ENCODE measurements around the gene UBAP1. TPM values are rescaled to one million over a fixed set of nuclear protein-coding genes. Genes with fewer than 3 reads are reported as not detected.

Gene UBAP1
- total RNA-seq, 1 donor: 40.9 TPM

DNA sequence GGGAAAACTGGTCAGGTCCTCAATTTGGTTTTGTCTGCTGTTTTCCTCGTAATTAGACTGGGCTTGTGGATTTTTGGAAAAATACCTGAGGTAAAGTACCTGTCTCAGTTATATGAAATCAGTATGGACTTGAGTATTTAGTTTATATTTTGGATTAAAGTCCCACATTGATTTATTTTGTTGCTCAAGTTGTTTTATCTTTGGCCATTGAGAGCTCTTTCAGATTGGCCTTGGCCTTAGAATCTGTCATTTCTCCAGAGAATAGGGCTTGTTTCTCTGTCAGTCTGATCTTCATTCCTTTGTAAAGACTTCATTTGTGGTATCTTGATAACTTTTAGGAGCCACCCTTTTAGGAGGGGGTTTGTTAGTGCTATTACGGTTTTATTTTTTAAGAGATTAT is 21.2 kb downstream of the UBAP1 start:
- H4K20me1 ChIP-seq (ENCODE audit: insufficient read depth, low read length): peaks cover 73% of the 10 kb centered on the region
- H3K36me3 ChIP-seq (ENCODE audit: insufficient read depth, low read length): peaks cover 18% of the 10 kb centered on the region
- no peak overlapping the region for H3K27ac ChIP-seq (ENCODE audit: low read depth, low read length)

DNA sequence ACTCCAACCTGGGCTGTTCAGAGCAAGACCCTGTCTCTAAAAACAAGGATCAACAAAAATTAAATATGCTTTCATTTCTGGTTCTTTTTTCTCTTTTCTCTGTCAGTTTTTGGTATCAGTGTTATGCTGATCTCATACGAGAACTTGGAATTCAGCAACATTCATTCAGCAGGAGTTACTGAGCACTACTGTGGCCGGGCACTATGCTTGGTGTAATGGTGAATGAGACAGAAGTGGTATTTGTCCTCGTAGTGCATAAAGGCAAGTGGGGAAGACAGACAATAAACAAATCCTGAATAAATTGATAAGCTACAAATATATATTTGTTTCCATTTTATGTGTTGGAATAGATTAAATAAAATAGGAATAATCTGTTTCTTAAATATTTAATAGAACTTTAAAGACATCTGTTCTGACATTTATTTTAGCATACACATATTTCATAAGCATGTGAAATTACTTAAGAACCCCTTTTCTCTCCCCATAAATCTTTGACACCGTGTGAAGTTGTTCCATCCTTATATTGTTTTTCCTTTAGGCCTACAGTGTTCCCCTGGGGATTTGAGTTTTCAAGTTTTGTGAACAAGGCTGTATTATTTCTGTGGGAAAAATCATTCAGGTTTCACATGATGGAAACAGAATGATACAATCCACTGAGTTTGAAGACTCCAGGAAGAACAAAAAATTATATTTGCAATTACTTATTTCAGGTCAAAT is 24.6 kb downstream of the UBAP1 start:
- no peak overlapping the region for H3K4me3 ChIP-seq (ENCODE audit: insufficient read depth, low read length)
- no peak overlapping the region for H3K4me2 ChIP-seq (ENCODE audit: insufficient read depth, low read length)
- no peaks in the 10 kb centered on the region for H3K27me3 ChIP-seq (ENCODE audit: insufficient read depth, low read length)
- peak overlapping the region; percentile 16 for H3K27ac ChIP-seq (ENCODE audit: low read depth, low read length)
- peaks cover 95% of the 10 kb centered on the region for H3K79me2 ChIP-seq (ENCODE audit: insufficient read depth, low read length)
- DNase-seq (ENCODE audit: insufficient read length, low spot score, missing footprints): no peak
- H2AFZ ChIP-seq (ENCODE audit: low read length): no peak overlapping the region
- H3K4me1 ChIP-seq (ENCODE audit: insufficient read depth, low read length): peaks cover 20% of the 10 kb centered on the region
- H3K36me3 ChIP-seq (ENCODE audit: insufficient read depth, low read length): peaks cover 14% of the 10 kb centered on the region
- H4K20me1 ChIP-seq (ENCODE audit: insufficient read depth, low read length): peaks cover 68% of the 10 kb centered on the region
- H3K9me3 ChIP-seq (ENCODE audit: low read depth, low read length): no peaks in the 10 kb centered on the region
- TF ChIP-seq, protein P1, sequence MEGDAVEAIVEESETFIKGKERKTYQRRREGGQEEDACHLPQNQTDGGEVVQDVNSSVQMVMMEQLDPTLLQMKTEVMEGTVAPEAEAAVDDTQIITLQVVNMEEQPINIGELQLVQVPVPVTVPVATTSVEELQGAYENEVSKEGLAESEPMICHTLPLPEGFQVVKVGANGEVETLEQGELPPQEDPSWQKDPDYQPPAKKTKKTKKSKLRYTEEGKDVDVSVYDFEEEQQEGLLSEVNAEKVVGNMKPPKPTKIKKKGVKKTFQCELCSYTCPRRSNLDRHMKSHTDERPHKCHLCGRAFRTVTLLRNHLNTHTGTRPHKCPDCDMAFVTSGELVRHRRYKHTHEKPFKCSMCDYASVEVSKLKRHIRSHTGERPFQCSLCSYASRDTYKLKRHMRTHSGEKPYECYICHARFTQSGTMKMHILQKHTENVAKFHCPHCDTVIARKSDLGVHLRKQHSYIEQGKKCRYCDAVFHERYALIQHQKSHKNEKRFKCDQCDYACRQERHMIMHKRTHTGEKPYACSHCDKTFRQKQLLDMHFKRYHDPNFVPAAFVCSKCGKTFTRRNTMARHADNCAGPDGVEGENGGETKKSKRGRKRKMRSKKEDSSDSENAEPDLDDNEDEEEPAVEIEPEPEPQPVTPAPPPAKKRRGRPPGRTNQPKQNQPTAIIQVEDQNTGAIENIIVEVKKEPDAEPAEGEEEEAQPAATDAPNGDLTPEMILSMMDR (IDR thresholded peaks at IDR 0.05; ENCODE audit: extremely low read depth, low read depth, low read length): no peak

More for the DNA sequence above, 21.2 kb downstream of the UBAP1 start:
- Histone ChIP-seq H2AFZ (ENCODE audit: low read length) (no peak overlapping the region), H3K79me2 (ENCODE audit: insufficient read depth, low read length) (peaks cover 91% of the 10 kb centered on the region), H3K9me3 (ENCODE audit: low read depth, low read length) (no peaks in the 10 kb centered on the region), H3K4me2 (ENCODE audit: insufficient read depth, low read length) (no peak overlapping the region), H3K4me3 (ENCODE audit: insufficient read depth, low read length) (no peak overlapping the region), H3K27me3 (ENCODE audit: insufficient read depth, low read length) (no peaks in the 10 kb centered on the region), H3K4me1 (ENCODE audit: insufficient read depth, low read length) (peaks cover 20% of the 10 kb centered on the region)
- DNase-seq (ENCODE audit: insufficient read length, low spot score, missing footprints): no peak
- TF ChIP-seq, protein P1 (IDR thresholded peaks at IDR 0.05; ENCODE audit: extremely low read depth, low read depth, low read length): no peak

DNA sequence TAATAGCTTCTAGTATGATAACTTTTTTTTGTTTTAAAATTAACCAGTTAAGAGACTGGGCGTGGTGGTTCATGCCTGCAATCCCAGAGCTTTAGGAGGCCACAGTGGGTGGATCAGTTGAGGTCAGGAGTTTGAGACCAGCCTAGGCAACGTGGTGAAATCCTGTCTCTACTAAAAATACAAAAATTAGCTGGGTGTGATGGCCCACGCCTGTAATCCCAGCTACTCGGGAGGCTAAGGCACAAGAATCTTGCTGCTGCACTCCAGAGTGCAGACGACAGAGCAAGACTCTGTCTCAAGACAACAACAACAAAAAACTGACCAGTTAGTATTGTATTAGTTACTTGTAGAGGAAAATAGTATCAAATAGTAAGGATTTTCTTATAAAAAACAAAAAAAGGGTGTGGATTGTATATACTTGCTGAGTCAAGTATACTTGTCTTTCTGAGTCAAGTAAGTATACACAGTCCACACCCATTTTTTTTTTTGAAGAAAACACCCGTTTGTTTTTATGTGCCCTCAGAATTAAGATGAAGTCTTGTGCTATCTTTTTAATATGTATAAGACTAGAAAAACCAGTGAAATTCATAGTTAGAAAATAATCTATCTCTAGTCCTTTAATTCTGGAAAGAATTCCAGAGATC is 25.3 kb downstream of the UBAP1 start:
- peak overlapping the region; percentile 16 for H3K27ac ChIP-seq (ENCODE audit: low read depth, low read length)
- H3K36me3 ChIP-seq (ENCODE audit: insufficient read depth, low read length): peaks cover 12% of the 10 kb centered on the region
- no peak overlapping the region for H3K4me2 ChIP-seq (ENCODE audit: insufficient read depth, low read length)
- TF ChIP-seq, protein P1 (IDR thresholded peaks at IDR 0.05; ENCODE audit: extremely low read depth, low read depth, low read length): no peak
- no peak overlapping the region for H2AFZ ChIP-seq (ENCODE audit: low read length)
- no peak overlapping the region for H3K4me3 ChIP-seq (ENCODE audit: insufficient read depth, low read length)
- H3K79me2 ChIP-seq (ENCODE audit: insufficient read depth, low read length): peaks cover 94% of the 10 kb centered on the region
- peaks cover 65% of the 10 kb centered on the region for H4K20me1 ChIP-seq (ENCODE audit: insufficient read depth, low read length)
- no peaks in the 10 kb centered on the region for H3K9me3 ChIP-seq (ENCODE audit: low read depth, low read length)
- no peaks in the 10 kb centered on the region for H3K27me3 ChIP-seq (ENCODE audit: insufficient read depth, low read length)
- peaks cover 20% of the 10 kb centered on the region for H3K4me1 ChIP-seq (ENCODE audit: insufficient read depth, low read length)
- DNase-seq (ENCODE audit: insufficient read length, low spot score, missing footprints): no peak

GRCh38 chr9:34205102-34205501 is 26.3 kb downstream of the UBAP1 start:
- TF ChIP-seq, protein P1 (IDR thresholded peaks at IDR 0.05; ENCODE audit: extremely low read depth, low read depth, low read length): no peak
- Histone ChIP-seq H3K9me3 (ENCODE audit: low read depth, low read length) (no peaks in the 10 kb centered on the region), H3K27me3 (ENCODE audit: insufficient read depth, low read length) (no peaks in the 10 kb centered on the region), H2AFZ (ENCODE audit: low read length) (no peak overlapping the region), H3K27ac (ENCODE audit: low read depth, low read length) (no peak overlapping the region), H3K4me1 (ENCODE audit: insufficient read depth, low read length) (peaks cover 17% of the 10 kb centered on the region), H3K4me2 (ENCODE audit: insufficient read depth, low read length) (no peak overlapping the region), H4K20me1 (ENCODE audit: insufficient read depth, low read length) (peaks cover 67% of the 10 kb centered on the region), H3K79me2 (ENCODE audit: insufficient read depth, low read length) (peaks cover 96% of the 10 kb centered on the region), H3K36me3 (ENCODE audit: insufficient read depth, low read length) (peaks cover 12% of the 10 kb centered on the region), H3K4me3 (ENCODE audit: insufficient read depth, low read length) (no peak overlapping the region)
- no peak for DNase-seq (ENCODE audit: insufficient read length, low spot score, missing footprints)

All from osteoblast (primary cell).